Limb (tissue), 2 donors: Measurements from ENCODE around the gene SLC26A5.
"Not testable (repeated sequence)": the region's sequence is repeated elsewhere in the genome, so short reads cannot be mapped to it uniquely, and the experiment has no call there.

Experiments used
- DNase-seq, 2 donors: peaks; one replicate each; pipeline ENCODE4 v3.0.0-alpha.2; 2016; ENCODE audit errors: extremely low spot score in 2 of 2

Gene SLC26A5

GRCh38 chr7:103405789-103406613 lies 40.0 kb downstream of the SLC26A5 start:
- DNase-seq = not testable (repeated sequence)

DNA sequence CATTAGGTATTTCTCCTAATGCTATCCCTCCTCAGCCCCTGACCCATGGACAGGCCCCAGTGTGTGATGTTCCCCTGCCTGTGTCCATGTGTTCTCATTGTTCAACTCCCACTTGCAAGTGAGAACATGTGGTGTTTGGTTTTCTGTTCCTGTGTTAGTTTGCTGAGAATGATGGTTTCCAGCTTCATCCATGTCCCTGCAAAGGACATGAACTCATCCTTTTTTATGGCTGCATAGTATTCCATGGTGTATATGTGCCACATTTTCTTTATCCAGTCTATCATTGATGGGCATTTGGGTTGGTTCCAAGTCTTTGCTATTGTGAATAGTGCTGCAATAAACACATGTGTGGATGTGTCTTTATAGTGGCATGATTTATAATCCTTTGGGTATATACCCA lies 46.3 kb downstream of the SLC26A5 start:
- DNase-seq = not testable (repeated sequence)

DNA sequence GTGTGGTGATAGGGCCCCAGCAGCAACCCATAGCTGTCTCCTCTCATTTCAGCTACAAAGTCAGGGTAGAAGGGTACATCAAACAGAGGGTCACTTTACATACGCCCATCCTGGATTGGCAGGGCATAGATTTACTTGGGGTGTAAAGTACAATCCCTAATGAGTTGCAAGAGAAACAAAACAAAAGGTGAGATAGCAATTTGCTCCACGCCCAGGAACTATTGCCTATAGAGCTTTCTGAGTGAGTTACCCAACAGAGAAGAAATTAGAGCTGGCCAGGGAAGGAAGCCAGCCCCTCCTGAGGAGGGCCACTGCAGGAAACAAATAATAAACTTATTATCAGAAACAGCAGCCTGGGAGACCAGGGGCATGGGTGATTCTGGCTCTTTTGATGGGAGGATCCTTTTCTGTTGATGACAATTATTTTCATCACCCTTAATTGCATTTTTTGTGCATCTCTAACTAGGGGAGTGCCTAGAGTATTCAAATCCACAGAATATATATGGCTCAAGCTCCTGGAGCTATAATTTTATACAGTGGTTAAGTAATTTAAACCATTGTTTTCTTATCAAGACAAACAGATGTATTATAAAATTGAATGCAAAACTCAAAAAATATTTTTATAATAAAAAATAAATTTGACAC lies 47.4 kb downstream of the SLC26A5 start:
- DNase-seq = no peak

DNA sequence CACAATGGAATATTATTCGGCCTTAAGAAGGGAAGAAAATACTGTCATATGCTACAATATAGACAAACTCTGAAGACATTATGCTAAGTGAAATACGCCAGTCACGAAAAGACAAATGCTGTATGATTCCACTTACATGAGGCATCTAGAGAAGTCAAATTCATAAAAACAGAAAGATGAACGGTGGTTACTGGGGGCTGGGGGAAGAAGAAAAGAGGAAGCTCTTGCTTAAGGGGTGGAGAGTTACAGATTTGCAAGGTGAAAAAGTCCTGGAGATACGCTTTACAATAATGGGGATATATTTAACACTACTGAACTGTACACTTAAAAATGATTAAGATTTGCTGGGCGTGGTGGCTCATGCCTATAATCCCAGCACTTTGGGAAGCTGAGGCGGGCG lies 49.5 kb downstream of the SLC26A5 start:
- no peak for DNase-seq

DNA sequence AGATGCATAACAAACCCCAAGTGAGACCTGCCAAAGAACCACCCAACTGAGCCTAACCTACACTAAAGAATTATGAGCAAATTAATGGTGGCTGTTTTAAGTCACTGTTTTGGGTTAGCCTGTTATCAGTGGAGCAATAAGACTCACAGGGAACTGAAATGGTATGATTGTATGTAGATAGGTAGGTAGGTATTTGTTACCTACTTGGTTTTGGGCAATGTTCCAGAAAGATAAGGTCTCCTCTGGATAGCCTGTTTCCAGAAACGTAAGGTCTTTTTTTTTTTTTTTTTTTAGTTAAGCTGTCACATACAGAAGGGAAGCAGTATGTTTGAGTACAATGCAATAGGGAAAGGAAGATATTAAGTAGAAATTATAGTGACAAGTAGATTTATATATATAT lies 50.9 kb downstream of the SLC26A5 start:
- no peak for DNase-seq

- DNase-seq = no peak
Observed at GRCh38 chr7:103394566-103394965, 51.4 kb downstream of the SLC26A5 start.

GRCh38 chr7:103391976-103392375 lies 54.0 kb downstream of the SLC26A5 start:
- no peak for DNase-seq

GRCh38 chr7:103391150-103391549 lies 54.9 kb downstream of the SLC26A5 start:
- DNase-seq = no peak

- DNase-seq = no peak
Observed at GRCh38 chr7:103389263-103389662, 56.7 kb downstream of the SLC26A5 start.

- DNase-seq = no peak
Observed at GRCh38 chr7:103388469-103389140, 57.4 kb downstream of the SLC26A5 start.

DNA sequence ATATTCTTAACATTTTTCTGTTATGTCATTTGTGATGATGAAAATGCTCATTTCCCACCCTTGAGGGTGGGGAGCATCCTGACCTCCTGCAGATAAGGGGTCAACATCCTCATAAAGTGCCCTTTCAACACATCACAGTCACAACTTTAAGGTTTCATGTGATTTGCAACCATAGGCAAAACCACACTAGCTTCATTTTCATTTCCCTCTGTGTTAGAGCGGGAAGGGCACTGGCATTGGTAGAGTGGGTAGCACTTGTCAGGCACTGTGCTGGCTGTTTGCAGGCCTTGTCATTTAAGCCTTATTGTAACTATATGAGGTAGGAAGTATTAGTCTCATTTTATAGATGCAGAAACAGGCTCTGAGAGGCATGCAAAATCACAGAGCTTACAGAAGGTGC lies 58.8 kb downstream of the SLC26A5 start:
- DNase-seq = no peak

- no peak for DNase-seq
Observed at GRCh38 chr7:103382032-103382402, 64.0 kb downstream of the SLC26A5 start.

- DNase-seq = no peak
Observed at GRCh38 chr7:103381280-103382031, 64.6 kb downstream of the SLC26A5 start.

- DNase-seq = no peak
Observed at GRCh38 chr7:103380395-103381191, 65.4 kb downstream of the SLC26A5 start.

DNA sequence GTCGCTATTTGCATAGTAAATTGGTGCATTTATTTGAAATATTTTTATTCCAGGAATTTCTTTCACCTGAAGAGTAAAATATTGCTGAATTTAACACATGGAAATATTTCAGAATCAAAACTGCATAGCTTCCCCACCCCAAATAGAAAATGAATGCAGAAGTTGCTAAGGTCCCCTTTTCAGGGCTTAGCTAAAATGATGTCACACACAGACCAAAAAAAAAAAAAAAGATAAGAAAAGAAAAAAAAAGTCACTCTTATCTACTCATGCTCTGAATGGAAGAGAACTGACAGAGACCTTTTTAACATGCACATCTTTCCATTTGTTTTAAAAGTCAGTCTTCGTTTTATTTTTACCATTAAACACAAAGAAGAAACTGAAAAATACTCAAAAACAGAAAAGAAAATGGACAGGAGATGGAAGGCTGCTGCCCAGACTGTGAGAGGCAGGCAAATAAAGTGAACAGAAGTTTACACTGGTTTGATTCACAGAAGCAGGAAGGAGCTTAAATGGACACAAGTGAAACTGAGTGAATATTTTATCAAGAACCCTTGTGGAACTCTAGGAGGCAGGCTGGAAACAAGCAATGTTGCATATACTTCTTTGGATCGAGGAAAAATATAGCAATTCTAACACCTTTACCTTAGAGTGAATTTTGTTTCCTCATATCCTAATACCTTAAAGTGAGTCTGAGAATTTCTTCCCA lies 66.6 kb downstream of the SLC26A5 start:
- DNase-seq = no peak

DNA sequence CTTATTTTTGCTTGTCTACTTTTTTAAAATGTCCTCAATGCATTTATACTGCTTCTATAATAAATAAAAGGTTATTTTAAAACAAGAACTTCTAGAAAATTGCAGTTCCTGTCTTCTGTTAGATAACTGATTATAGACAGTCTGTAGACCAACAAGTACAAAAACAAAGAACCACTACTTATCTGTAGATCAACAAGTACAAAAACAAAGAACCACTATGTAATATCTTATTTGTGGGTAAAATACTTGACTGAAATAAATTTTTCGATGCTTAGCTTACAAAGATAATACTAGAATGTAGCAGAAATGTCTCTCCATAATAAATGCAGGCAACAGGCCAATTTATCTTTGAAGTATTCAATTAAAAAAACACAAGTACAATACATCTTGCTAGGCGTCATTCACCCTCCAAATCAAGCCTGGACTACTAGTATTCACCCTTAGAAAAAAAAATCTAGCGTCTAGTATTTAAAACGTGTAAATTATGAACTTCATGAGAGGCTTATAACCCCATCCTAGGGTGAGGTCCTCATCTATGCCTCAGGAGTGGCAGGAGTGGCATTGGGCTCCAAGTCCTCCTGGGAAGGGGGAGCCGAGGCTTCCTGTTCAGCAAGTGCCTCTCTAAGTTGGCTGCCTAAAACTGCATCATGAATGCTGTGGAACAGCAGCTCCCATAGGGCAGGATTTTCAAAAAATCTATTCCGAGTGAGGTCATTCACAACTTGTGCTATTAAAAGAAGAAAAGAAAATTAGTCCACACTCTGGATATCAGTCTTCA lies 72.0 kb downstream of the SLC26A5 start:
- no peak for DNase-seq

DNA sequence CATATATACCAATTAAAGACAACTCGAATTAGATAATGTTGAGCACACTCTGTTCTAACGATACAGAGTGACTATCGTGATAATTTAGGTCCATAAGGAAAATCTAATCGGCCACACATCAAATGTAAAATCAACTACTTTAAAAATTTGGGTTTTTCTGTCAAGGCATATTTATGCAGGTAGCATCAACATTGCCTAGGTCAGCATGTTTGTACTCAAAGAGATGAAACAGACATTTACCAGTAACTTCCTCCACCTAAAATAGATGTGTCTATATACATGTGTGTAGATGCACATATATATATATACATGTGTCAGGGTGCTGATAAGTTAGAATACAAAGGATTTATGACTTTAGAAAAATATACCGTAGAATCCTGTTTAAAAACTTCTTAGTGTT lies 76.6 kb downstream of the SLC26A5 start:
- no peak for DNase-seq

- no peak for DNase-seq
Observed at GRCh38 chr7:103349805-103350204, 96.2 kb downstream of the SLC26A5 start.

DNA sequence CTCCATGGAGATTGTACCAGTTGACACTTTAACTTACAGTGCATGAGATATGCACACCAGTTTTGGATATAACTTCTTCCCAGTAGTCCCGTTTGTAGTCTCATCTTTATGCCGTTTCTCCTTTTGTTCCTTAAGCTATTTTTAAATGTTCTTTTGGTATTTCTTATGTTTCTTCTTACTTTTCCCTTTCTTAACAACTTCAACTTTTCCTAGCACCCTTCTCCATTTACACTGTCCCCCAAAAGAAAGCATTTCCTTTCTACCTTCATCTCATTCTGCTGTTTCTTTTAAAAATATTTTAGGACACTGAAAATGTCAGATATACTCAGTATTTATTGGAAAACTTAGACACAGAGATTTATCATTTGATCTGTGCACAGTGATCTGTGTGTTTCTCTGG lies 97.0 kb downstream of the SLC26A5 start:
- no peak for DNase-seq

- DNase-seq = no peak
Observed at GRCh38 chr7:103348452-103348851, 97.6 kb downstream of the SLC26A5 start.
